MM.1S (cell line): ENCODE results near the gene PLXDC2.

Experiments used
- DNase-seq: peaks from one replicate; pipeline ENCODE4 v3.0.0-alpha.2; 2015
- H2AFZ ChIP-seq: fragments of 300-600 bp; sonication (generic); 2 replicates; pipeline ENCODE4 v1.6.0; 2016; ENCODE audit warnings: antibody characterized with exemption, low read length
- H3F3A ChIP-seq: fragments of 300-600 bp; sonication (generic); 2 replicates; pipeline ENCODE4 v1.6.1; 2016; ENCODE audit warnings: mild to moderate bottlenecking, antibody characterized with exemption, low read length, moderate library complexity, mixed read lengths; ENCODE audit not compliant: insufficient read depth
- H3K27ac ChIP-seq: fragments of 300-600 bp; sonication (generic); 2 replicates; pipeline ENCODE4 v1.5.1; 2016; ENCODE audit warnings: mild to moderate bottlenecking, low read length
- H3K27me3 ChIP-seq: fragments of 300-600 bp; sonication (generic); replicated peaks from 2 replicates; pipeline ENCODE4 v1.6.0; 2016; ENCODE audit warnings: low read length; ENCODE audit not compliant: insufficient read depth
- H3K36me3 ChIP-seq: fragments of 300-600 bp; sonication (generic); replicated peaks from 2 replicates; pipeline ENCODE4 v1.6.1; 2016; ENCODE audit warnings: mild to moderate bottlenecking, low read length, mixed read lengths; ENCODE audit not compliant: insufficient read depth
- H3K4me1 ChIP-seq: fragments of 300-600 bp; sonication (generic); 2 replicates; pipeline ENCODE4 v1.6.1; 2016; ENCODE audit warnings: low read length, mixed read lengths
- H3K4me2 ChIP-seq: fragments of 300-600 bp; sonication (generic); 2 replicates; pipeline ENCODE4 v1.6.0; 2016; ENCODE audit warnings: low read depth, low read length
- H3K4me3 ChIP-seq: fragments of 300-600 bp; sonication (generic); 2 replicates; pipeline ENCODE4 v1.5.1; 2016; ENCODE audit warnings: low read length, mixed read lengths
- H3K79me2 ChIP-seq: fragments of 300-600 bp; sonication (generic); 2 replicates; pipeline ENCODE4 v1.6.1; 2016; ENCODE audit warnings: mixed run types, low read length, mixed read lengths
- H3K9ac ChIP-seq: fragments of 300-600 bp; sonication (generic); 2 replicates; pipeline ENCODE4 v1.6.1; 2016; ENCODE audit warnings: low read length, mixed read lengths
- H3K9me2 ChIP-seq: fragments of 300-600 bp; sonication (generic); replicated peaks from 2 replicates; pipeline ENCODE4 v1.6.1; 2016; ENCODE audit warnings: mild to moderate bottlenecking, low read length, mixed read lengths; ENCODE audit not compliant: insufficient read depth
- H3K9me3 ChIP-seq: fragments of 300-600 bp; sonication (generic); replicated peaks from 2 replicates; pipeline ENCODE4 v1.6.1; 2016; ENCODE audit warnings: mild to moderate bottlenecking, low read length, mixed read lengths; ENCODE audit not compliant: insufficient read depth
- H4K20me1 ChIP-seq: fragments of 300-600 bp; sonication (generic); 2 replicates; pipeline ENCODE4 v1.6.1; 2016; ENCODE audit warnings: mild to moderate bottlenecking, low read length, moderate library complexity, mixed read lengths; ENCODE audit not compliant: insufficient read depth
- CTCF ChIP-seq: fragments of 300-600 bp; sonication (generic); IDR thresholded peaks from 2 replicates; pipeline ENCODE4 v1.5.1; 2016; ENCODE audit warnings: antibody characterized with exemption, low read length, mixed read lengths
- EZH2 ChIP-seq: fragments of 300-600 bp; sonication (generic); optimal IDR thresholded peaks from 2 replicates; pipeline ENCODE3; 2017; ENCODE audit warnings: low read depth, mild to moderate bottlenecking, antibody characterized with exemption, low read length, mixed read lengths
- EZH2phosphoT487 ChIP-seq: fragments of 300-600 bp; sonication (generic); IDR thresholded peaks from 2 replicates; pipeline ENCODE4 v1.6.1; 2018; ENCODE audit warnings: antibody characterized with exemption, low read length

Gene PLXDC2

GRCh38 chr10:20007426-20007825 lies 191.2 kb downstream of the PLXDC2 start:
- H3K9ac ChIP-seq, result no peak overlapping the region
- H3K4me3 ChIP-seq, result no peak overlapping the region
- no peaks in the 10 kb centered on the region for H4K20me1 ChIP-seq
- H3K4me2 ChIP-seq, result no peak overlapping the region
- H2AFZ ChIP-seq, result no peak overlapping the region
- H3F3A ChIP-seq, result peaks cover 6% of the 10 kb centered on the region; the same call in 1 of the 2 replicates
- H3K79me2 ChIP-seq, result no peaks in the 10 kb centered on the region
- H3K27ac ChIP-seq, result no peak overlapping the region
- TF ChIP-seq EZH2 (no peak), EZH2phosphoT487 (no peak), CTCF (no peak)
- peaks cover 18% of the 10 kb centered on the region for H3K4me1 ChIP-seq
- H3K9me3 ChIP-seq, result no peaks in the 10 kb centered on the region
- no peak for DNase-seq
- H3K36me3 ChIP-seq, result no peaks in the 10 kb centered on the region
- H3K9me2 ChIP-seq, result no peaks in the 10 kb centered on the region
- no peaks in the 10 kb centered on the region for H3K27me3 ChIP-seq

DNA sequence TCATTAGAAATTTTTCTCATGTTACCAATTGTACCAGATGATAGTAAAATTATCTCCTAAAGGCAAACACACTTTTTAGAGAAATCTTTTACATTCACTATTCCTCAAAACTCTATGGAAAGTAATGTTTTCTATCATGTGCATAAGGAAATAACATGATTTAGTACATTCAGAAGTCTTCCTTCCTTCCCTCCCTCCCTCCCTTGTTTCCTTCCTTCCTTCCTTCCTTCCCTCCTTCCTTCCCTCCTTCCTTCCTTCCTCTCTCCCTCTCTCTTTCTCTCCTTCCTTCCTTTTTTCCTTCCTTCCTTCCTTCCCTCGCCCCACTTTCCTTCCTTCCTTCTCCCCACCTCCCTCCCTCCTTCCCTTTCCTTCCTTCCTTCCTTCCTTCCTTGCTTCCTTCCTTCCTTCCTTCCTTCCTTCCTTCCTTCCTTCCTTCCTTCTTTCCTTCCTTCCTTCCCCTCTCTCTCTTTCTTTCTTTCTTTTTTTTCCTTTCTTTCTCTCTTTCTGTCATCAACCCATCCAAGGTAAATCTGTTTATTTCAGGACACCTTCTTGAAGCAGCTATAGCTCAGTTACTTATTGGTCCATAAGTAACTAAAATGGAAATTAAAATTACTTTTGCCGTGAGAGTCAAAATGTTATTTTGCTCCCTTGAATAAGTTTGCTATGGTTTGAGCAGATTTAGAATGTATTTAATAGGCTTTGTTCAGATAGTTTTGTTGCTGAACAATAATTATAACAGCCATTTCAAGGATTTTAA lies 197.9 kb downstream of the PLXDC2 start:
- Histone ChIP-seq H3F3A (no peaks in the 10 kb centered on the region), H3K27ac (no peak overlapping the region), H3K27me3 (no peaks in the 10 kb centered on the region), H3K4me3 (no peak overlapping the region), H3K9ac (no peak overlapping the region), H3K36me3 (no peaks in the 10 kb centered on the region), H3K9me3 (no peaks in the 10 kb centered on the region), H3K79me2 (no peaks in the 10 kb centered on the region), H4K20me1 (no peaks in the 10 kb centered on the region), H2AFZ (no peak overlapping the region), H3K4me2 (no peak overlapping the region), H3K9me2 (no peaks in the 10 kb centered on the region), H3K4me1 (no peaks in the 10 kb centered on the region)
- TF ChIP-seq CTCF (no peak), EZH2phosphoT487 (no peak), EZH2 (no peak)
- DNase-seq, result no peak

GRCh38 chr10:20017961-20018360 lies 201.7 kb downstream of the PLXDC2 start:
- Histone ChIP-seq H3K4me3 (no peak overlapping the region), H4K20me1 (no peaks in the 10 kb centered on the region), H3F3A (no peaks in the 10 kb centered on the region), H3K4me2 (no peak overlapping the region), H3K9me3 (no peaks in the 10 kb centered on the region), H2AFZ (no peak overlapping the region), H3K79me2 (no peaks in the 10 kb centered on the region), H3K27me3 (no peaks in the 10 kb centered on the region), H3K27ac (no peak overlapping the region), H3K9me2 (no peaks in the 10 kb centered on the region), H3K4me1 (no peaks in the 10 kb centered on the region), H3K36me3 (no peaks in the 10 kb centered on the region), H3K9ac (no peak overlapping the region)
- TF ChIP-seq EZH2phosphoT487 (no peak), EZH2 (no peak), CTCF (no peak)
- no peak for DNase-seq
